ENCODE results near the gene COPZ2.
A peak's percentile ranks its signal among the peaks of the same experiment; 100 is the strongest.
"Not testable (repeated sequence)": the region's sequence is repeated elsewhere in the genome, so short reads cannot be mapped to it uniquely, and the experiment has no call there.

Gene COPZ2

DNA sequence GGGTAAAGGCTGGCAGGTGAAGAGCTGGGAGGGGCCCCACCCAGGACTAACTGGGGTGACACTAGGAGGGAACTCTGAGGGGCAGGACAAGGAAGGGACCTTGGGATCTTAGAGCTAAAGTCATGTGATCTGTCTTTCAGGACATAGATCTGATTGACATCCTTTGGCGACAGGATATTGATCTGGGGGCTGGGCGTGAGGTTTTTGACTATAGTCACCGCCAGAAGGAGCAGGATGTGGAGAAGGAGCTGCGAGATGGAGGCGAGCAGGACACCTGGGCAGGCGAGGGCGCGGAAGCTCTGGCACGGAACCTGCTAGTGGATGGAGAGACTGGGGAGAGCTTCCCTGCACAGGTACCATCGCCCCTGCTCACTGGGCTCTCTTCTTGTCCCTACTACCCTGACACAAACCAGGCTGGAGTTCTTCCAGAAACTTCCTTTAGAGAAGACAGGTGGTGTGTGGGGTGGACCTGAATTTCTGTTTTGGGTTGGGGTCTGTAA, 18.7 kb upstream of the COPZ2 start:
- no peak for DNase-seq (ENCODE audit: low read depth in 3 of 3, low spot score in 1 of 3)

DNA sequence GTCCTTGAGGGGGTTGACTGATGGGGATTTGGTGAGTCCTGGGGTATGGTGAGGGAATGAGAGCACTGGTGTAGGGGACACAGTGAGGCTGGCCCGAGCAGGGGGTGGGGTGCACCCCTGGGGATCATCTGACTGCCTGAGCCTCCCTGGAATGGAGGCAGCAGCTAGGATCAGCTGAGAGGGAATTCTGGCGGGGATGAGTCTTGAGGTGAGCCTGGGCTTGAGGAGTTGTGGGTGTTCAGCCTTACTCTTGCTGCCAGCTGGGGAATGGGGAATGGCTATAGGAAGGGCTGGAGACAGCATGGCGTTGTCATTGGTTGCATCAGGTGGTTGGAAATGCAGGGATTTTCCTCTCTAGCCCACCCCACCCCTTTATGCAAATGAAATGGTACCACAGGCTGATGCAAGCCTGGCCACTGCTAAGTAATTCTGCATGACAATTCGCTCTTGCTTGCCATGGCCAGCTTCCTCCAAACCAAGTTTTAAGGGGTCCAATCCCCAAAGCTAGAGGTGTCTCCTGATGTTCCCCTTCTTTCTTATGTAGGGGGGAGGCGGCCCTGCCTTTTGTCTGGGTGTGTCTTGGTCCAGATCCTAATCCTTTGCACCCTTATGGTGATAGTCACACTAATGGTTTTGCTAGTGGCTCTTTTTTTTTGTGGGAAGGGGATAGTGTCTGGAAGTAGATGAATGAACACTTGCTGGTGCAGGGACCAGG, 18.1 kb upstream of the COPZ2 start:
- DNase-seq (ENCODE audit: low read depth in 3 of 3, low spot score in 1 of 3) = no peak

DNA sequence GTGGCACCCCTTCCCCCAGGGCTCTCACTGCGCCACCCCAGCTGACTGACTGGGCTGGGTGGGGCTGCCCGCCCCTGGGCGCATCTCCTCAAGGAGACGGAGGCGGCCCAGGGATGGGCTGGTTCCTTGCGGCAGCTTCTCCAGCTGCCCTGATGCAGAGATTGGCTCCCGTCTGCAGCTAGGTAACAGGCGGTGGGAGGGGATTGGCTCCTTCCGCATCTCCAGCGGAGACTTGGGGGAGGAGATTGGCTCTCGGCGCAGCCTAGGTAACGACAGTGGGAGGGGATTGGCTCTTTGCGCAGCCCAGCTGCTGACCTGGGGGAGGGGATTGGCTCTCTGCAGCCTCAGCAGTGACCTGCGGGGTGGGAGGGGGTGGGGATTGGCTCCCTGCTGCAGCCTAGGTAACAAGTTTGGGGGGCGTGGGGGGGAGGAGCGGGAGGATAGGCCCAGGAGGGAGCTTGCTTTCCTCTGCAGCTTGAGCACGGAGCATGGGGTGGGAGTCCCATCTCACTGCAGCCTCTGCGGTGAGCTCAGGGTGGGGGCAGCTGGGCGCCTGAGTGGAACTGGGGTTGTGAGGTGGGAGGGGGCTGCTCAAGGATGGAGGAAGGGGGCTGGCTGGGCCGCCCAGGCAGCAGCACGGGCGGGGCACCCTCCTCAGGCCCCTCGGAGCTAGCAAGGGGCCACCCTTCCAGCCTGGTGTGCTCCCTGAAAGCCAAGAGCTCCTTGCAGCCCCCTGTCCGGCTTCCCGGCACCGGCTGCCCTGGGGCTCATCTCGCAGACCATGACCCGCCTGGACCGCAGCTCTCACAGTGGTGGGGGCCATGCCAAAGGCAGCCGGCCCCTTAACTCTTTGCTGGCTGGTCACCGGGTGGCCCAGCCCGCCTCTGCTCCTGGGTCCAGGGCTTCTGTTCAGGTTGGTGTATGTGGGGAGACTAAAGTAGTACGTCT, 16.9 kb upstream of the COPZ2 start:
- no peak for DNase-seq (ENCODE audit: low read depth in 3 of 3, low spot score in 1 of 3)

DNA sequence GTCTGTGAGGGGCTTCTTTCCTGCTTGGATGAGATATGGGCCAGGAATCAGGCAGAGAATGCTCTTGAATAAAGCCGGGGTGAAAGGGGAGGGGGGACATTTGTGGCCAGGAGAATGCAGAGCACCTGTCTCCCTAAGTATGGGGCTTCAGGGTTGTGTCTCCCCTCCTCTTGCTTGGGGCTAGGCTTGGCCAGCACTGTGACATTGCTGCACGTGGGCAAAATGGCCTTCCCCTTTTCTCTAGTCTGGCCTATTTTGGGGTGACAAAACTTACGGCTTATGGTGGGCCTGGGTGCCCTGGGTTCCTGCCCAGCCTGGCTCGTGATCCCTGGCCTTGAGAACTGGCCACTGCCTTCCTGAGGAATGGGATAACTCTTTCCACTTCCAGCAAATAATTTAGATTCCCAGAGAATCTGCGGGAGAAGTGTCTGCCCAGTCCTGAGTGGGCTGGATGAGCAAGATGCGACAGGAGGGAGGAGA, 16.2 kb upstream of the COPZ2 start:
- DNase-seq (ENCODE audit: low read depth in 3 of 3, low spot score in 1 of 3) = no peak

DNA sequence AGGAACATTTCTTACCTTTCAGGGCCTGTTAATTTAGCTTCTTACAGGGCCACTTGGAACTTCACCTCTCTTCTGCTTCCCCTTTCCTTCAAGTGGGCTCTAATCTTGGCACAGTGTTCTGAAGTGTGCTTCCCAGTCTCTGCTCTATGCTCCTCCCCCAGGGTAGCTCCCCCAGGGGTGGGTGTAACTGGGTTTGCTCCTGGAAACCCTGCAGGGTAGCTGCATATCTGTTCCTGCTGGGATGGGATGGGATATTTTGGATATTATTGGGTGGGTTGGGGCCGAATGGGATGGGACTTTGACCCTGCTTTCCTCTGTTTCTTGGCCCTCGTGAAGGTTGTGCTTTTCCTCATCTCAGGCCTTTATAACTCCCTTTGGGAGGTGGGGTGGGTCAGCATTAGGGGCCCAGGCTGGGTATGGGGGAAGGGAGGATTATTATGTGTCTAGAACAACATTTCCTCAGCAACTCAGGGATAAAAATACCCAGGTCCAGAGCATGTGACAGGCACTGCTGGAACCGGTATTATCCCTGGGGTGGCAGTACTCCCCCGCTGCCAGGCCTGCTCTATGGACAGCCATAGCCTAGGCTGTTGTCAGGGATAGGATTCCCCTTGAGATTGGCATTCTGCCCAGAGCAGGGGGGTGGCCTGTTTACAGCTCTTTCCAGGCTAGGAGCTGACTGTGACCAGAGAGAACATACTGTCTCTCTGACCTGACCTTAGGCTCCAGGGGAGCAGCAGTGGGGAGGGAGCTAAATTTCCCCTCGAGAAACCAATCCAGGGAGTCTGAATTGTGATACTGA, 15.6 kb upstream of the COPZ2 start:
- DNase-seq (ENCODE audit: low read depth in 3 of 3, low spot score in 1 of 3) = no peak

DNA sequence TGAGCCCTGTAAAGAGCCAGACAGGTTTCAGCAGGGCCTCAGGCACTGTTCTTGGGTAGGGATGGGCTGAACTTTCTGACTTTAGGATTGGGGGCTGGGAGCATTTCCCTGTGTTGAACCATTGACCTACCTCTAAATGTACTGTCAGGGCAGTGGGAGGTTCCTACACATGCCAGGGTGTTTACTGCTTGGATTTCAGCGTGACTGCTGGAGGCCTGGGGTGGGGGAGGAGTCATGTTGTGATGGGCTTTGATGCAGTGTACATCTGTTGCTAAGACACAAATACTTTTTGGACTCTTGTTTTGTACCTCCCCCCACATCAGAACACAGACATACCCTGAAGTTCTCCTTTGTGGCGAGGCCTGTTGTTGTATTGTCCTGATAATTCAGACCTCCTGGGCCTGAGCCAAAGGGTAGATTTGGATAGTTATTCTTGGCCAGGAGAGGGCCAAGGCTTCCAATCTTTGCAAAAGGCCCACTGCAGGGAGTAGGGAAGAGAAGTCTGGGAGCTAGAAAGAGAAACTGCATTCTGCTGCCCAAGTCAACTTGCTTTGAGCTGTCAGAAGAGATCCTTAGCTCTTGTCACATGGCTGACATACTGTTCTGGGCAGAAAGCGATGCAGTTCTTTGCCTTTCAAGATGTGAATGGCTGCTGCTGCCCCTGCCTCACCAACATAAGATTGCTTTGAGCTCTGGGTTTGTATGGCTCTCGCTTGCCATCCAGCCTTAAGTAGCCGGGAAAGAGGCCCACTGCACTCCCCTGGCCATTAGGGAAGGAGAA, 14.3 kb upstream of the COPZ2 start:
- DNase-seq (ENCODE audit: low read depth in 3 of 3, low spot score in 1 of 3) = no peak

DNA sequence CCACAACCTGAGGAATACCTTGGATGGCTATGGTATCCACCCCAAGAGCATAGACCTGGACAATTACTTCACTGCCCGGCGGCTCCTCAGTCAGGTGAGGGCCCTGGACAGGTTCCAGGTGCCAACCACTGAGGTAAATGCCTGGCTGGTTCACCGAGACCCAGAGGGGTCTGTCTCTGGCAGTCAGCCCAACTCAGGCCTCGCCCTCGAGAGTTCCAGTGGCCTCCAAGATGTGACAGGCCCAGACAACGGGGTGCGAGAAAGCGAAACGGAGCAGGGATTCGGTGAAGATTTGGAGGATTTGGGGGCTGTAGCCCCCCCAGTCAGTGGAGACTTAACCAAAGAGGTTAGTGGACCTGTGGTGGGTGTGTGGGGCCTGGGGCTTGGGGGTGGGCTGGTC, 13.7 kb upstream of the COPZ2 start:
- no peak for DNase-seq (ENCODE audit: low read depth in 3 of 3, low spot score in 1 of 3)

DNA sequence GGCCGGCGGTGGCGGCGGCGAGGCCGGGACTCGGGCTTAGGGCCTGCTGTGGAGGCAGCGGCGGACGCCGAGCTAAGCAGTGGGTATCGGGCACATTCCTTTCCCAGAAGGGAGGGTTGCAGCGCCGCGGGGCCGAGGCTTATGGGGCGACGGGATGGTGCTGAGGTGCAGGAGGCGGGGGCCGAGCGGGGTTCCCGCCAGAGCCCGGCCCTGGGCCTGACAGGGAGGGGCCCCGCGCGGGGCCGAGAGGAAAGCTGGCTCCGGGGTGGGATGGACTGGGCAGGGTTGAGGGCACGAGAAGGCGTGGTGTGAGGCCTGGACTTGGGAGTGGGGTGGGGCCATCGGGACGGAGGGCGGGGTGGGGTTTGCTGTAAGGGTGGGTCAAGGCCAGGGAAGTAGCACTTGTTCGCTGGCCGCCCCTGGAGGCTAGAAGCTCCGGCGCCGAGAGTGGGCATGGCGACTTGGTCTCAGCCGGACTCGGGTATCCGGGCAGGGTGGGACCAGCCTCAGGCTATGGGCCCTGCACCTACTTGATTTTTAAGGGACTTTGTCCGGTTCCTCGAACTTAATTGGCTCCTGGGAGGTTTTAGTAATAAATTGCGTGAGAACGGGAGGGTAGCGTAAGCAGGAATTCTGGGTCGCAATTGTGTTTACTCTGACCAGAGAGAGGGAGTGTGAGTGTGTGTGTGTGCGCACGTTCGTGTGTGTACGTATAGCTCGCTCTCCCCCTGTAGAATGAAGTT, 11.0 kb upstream of the COPZ2 start:
- no peak for DNase-seq (ENCODE audit: low read depth in 3 of 3, low spot score in 1 of 3)

DNA sequence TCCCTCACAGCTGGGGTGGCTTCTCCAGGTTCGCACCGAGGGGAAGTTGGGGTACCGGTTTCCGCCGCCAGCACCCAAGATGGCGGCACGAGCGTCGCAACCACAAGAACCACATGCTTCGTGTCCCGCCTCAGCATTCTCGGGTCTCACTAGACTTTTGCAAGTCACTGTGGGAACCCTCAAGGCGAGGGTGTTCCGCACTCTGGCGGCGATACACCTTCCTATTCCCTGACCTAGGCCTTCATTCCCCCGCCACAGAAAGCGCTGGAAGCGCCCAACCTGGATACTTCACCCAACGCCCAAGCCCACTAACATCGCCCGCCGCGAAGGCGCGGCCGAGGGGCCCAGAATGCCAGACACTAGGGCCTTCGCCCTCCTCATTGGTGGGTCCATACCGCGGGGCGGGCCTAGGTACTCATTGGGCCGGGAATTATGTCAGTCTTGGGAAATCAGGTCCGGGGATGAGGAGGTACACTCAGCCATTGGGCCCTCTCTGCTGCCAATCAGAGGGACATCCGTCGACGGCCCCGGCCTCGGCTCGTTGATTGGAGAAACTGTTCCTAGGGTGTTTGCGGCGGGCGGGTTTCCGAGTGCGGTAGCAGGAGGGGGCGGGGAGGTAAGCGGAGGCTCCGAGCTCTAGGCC, 10.3 kb upstream of the COPZ2 start, which contains the start of gene NFE2L1:
Gene NFE2L1, plus strand, starts transcription at position 619 of the 643 bp plus-strand sequence. CDS start 2,760 bp downstream, outside the sequence.
- DNase-seq (ENCODE audit: low read depth in 3 of 3, low spot score in 1 of 3) = peak; percentile 88 to 94 (median 93)

DNA sequence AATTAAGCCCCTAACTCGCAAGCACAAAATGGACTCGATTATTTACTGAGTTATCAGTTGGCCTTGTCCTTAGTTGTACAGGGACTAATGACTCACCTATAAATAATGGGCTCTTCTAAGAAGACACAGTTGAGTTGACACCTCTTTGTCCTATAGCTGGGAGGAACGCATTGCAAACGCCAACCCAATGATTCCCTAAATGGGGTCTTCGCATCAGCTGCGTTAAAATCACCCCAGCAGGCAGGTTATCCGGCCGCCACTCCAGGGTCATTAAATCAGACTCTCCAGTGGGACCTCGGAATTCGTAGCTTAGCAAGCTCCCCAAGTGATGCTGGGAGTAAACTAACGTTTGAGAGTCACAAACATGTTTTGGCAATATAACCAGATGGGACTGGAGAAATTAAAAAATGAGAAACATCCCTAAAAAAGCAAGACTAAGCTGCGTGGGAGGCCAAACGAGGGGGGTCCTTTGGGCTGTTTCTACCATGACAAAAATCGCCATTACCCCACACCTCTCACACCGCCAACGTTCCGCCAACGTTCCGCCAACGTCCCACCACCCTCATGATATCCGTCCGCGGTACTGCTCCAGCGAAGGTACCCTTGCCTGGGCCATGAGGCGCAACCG, 9.6 kb upstream of the COPZ2 start:
- DNase-seq (ENCODE audit: low read depth in 3 of 3, low spot score in 1 of 3) = peak in 1 of 3 donors; percentile 32

DNA sequence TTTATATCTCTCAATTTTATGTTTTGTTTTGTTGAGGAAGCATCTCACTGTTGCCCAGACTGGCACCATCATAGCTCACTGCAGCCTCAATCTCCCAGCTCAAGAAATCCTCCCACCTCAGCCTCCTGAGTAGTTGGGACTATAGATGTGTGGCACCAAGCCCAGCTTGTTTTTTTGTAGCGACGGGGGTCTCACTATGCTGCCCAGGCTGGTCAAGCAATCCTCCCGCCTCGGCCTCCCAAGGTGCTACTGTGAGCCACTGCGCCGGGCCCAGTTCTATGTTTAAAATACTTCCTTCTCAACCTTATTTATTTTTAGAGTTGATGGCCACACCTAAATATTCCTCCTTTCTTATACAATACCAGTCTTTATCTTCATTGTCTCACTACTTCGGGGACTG, 8.7 kb upstream of the COPZ2 start:
- DNase-seq (ENCODE audit: low read depth in 3 of 3, low spot score in 1 of 3) = no peak

DNA sequence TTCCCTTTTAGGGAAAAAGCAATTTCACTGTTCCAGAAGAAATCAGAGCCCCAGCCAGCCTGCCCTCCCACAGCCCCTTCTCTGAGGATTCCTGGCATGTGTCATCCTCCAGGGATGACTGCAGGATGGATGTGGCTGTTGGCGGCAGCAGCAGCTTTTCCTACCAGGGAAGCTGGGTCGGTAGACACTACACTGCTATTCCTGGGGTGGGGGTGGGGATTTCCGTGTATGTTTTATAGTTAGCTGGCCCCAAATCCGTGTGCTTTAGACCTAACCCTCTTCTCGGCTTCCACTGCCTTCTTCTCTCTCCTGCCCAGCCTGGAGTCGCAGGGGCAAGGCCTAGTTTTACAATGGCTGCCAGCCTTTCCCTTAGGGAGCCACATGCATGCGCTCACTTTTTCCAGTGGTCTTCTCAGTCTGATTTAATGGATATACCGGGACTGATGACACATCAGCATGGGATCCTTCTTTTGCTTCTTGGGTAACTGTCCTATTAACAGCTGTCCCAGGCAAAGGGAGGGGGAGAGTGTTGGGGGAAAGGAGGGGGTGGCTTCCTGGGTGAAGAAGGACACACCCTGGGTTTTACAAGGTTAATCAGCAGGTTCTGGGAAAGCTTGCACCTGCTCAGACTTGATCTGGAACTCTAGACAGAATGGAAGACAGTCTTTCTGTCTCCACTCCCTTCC, 7.9 kb upstream of the COPZ2 start:
- no peak for DNase-seq (ENCODE audit: low read depth in 3 of 3, low spot score in 1 of 3)

DNA sequence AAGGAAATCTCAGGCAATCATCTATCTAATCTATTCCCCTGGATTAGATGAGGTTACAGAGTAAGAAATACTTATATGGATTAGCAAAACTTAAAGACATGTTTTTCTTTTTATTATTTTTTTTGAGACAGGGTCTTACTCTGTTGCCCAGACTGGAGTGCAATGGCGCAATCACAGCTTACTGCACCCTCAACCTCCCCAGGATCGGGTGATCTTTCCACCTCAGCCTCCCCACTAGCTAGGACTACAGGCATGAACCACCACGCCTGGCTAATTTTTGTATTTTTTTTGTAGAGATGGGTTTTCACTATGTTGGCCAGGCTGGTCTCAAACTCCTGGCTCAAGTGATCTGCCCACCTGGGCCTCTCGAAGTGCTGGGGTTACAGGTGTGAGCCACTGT, 7.3 kb upstream of the COPZ2 start:
- no peak for DNase-seq (ENCODE audit: low read depth in 3 of 3, low spot score in 1 of 3)

DNA sequence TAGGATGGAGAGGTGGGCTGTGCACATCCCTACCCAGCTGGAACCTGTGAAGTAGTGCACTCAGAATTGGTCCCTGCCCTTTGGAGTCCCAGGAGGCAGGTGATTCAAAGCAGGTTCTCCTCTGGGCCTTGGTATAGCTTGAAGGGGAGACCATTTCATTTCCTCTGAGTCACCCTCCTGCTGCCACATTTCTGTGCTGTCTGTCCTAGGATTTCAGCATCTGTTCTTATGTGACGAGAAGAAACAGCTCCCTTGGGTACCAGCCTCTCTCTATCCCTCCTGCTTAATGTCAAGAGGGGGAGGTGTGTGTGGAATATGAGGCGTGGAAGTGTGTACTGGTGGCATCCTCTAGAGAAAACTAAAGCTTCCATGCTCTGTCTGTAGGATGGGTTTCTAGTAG, 5.6 kb upstream of the COPZ2 start:
- no peak for DNase-seq (ENCODE audit: low read depth in 3 of 3, low spot score in 1 of 3)

DNA sequence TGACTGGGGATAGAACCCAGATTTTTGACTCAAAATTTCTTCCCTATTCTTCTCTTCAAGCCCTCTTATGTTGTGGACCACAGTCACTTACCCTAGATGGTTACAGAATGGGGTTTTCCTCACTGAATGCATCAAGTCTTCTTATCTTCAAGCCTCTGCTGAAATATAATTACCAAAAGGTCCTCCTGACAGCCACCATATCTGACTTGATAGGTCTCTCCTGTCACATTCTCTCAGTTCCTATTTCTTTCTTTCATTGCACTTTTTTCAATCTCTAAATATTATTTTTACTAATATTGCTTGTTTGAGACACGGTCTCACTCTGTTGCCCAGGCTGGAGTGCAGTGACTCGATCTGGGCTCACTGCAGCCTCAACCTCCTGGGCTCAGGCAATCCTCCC, 1.1 kb upstream of the COPZ2 start:
- no peak for DNase-seq (ENCODE audit: low read depth in 3 of 3, low spot score in 1 of 3)

DNA sequence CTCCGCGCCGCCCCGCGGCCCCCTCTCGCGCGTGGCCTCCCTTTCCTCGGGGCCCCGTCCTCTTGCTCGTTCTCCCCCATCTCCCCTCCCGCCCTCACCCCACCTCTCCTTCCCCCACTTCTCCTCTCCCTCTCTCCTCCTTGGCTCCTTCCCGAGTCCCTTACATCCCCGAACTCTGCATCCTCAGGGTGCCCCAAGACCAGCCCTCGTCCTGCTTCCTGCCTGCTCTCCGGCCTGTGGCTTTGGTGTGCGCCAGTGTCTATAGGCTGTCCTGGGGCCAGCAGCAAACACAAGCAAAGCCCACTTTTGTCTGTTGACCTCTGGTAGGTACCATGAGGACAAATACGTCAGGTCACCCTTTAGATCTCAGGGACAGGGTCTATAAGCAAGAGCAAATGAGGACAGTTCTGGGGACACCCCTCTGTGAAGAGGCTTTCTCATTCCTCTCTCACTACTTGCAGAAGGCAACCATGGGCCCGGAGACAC, 284 bp upstream of the COPZ2 start:
- no peak for DNase-seq (ENCODE audit: low read depth in 3 of 3, low spot score in 1 of 3)

DNA sequence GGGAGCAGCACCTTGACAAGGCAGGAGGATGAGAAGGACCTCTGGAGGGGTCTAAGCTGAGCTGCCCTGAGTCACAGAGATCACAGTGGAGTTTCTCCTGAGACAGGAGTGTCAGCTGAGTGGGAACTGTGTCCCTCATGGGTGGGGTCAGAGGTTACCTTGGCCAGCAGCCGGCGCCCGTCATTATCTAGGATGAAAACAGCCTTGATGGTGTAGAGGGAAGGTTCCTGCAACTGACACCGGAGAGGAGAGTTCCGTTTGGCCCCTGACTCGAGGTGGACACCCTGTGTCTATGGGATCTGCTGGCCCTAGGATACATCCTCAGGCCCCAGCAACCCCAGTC, 933 bp downstream of the COPZ2 start:
- DNase-seq (ENCODE audit: low read depth in 3 of 3, low spot score in 1 of 3) = no peak

DNA sequence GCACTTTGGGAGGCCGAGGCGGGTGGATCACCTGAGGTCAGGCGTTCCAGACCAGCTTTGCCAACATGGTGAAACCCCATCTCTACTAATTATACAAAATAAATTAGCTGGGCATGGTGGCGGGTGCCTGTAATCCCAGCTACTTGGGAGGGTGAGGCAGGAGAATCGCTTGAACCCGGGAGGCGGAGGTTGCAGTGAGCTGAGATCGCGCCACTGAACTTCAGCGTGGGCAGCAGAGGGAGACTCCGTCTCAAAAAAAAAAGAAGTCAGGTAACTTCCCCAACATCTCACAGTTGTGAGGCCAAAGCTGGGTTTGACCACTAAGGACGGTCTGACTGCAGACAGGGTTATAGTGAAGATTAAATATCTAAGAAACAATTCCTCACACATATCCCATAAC, 2.9 kb downstream of the COPZ2 start:
- DNase-seq (ENCODE audit: low read depth in 3 of 3, low spot score in 1 of 3) = not testable (repeated sequence)
